IgD-negative memory B cell (primary cell): ENCODE data around the gene ZNF121. TPM values are rescaled to one million over a fixed set of nuclear protein-coding genes. Genes with fewer than 3 reads are reported as not detected.
A peak's percentile ranks its signal among the peaks of the same experiment; 100 is the strongest.
"Not testable (repeated sequence)": the region's sequence is repeated elsewhere in the genome, so short reads cannot be mapped to it uniquely, and the experiment has no call there.

Source experiments
- H3K27ac Mint-ChIP-seq, 3 donors: one replicate each; pipeline ENCODE4 v1.8.0; 2020 to 2022; ENCODE audit warnings: mild to moderate bottlenecking in 3 of 3, mixed read lengths in 3 of 3, moderate library complexity in 1 of 3
- H3K27me3 Mint-ChIP-seq: one replicate; pipeline ENCODE4 v1.8.0; 2021; ENCODE audit warnings: mixed read lengths
- H3K36me3 Mint-ChIP-seq: one replicate; pipeline ENCODE4 v1.8.0; 2020; ENCODE audit warnings: mild to moderate bottlenecking, mixed read lengths
- H3K4me1 Mint-ChIP-seq, 3 donors: one replicate each; pipeline ENCODE4 v1.8.0; 2020 to 2022; ENCODE audit warnings: mixed read lengths in 3 of 3, mild to moderate bottlenecking in 1 of 3
- H3K4me3 Mint-ChIP-seq, 4 donors: one replicate each; pipeline ENCODE4 v1.8.0; 2020 to 2022; ENCODE audit warnings: mild to moderate bottlenecking in 4 of 4, mixed read lengths in 4 of 4, moderate library complexity in 3 of 4
- H3K9me3 Mint-ChIP-seq, 3 donors: one replicate each; pipeline ENCODE4 v1.8.0; 2020 to 2021; ENCODE audit warnings: mixed read lengths in 3 of 3, mild to moderate bottlenecking in 1 of 3
- polyA plus RNA-seq: library from polyadenylated mRNA; unstranded; fragments of 300-500 nt; fragmentation: Illumina TruSeq; gene quantifications from one replicate; pipeline ENCODE4 v1.2.3, GENCODE V29; 2021

Gene ZNF121
- polyA plus RNA-seq: 2.9 TPM

DNA sequence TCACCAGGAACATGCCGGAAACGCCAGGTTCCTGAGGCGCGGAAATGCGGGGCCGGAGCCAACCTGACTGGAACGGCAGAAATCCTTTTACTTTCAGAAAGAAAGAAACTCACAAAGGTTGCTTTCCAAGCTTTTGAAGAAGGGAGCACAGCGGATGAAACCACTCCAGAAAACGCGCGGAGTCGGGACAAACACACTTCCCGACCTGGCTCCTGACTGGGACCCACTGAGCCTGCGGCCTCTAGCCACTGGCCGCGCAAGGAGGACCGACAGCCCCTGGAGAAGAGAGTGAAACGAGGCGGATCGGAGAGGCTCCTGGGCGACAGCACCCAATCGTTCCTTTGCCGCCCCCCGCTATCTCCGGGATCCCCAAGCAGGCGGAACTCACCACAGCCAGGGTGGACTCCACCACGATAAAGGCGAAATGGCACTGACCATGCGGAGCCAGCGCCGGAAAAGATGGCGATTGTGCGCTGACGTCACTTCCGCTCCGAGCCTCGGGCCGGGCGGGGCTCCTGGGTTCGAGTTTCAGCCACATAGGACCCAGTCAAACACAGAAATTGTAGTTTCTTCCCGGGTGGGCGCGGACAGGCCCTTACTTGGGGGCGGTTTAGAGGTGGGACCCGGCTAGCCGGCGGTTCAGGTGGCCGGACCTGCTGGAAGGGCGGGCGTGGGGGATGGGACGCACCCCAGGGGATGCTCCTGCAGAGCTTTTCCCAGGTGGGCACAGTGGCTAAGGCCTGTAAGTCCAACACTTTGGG, at the start of gene ZNF121:
TSS of gene ZNF121 (minus strand) at position 432 of the 761 bp plus-strand sequence. CDS start 16,407 bp downstream, outside the sequence.
- Mint-ChIP-seq H3K27ac (peak within 1 kb of the TSS; percentile 96 to 98 (median 98)), H3K4me1 (peaks cover 14 to 31% (median 16%) of the 10 kb centered on the region in 3 donors), H3K4me3 (peak within 1 kb of the TSS; percentile 94 to 100 (median 98)), H3K36me3 (peaks cover 7% of the 10 kb centered on the region), H3K27me3 (no peaks in the 10 kb centered on the region), H3K9me3 (peaks cover 0 to 5% (median 1%) of the 10 kb centered on the region in 3 donors)

DNA sequence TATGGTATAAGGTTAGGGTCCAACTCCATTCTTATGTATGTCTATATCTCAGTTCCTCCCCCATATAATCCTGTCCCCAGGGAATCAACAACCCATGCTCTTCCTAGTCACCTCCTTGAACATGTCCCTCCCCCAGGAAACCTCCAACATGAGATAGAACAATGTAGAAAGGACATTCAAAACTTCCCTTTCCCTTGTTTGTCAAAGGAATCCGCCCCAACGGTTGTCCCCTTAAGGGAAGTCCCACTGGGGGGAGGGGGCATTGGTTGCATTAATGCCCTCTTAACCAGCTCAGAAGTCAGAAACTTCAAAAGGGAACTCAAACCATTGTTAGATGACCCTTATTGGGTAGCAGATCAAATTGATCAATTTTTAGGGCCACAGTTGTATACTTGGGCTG, 43.6 kb upstream of the ZNF121 start:
- Mint-ChIP-seq H3K36me3 (peaks cover 10% of the 10 kb centered on the region), H3K27me3 (no peaks in the 10 kb centered on the region)

GRCh38 chr19:9622531-9622930, 38.2 kb upstream of the ZNF121 start:
- peaks cover 14 to 16% (median 14%) of the 10 kb centered on the region in 3 donors for H3K4me1 Mint-ChIP-seq
- H3K9me3 Mint-ChIP-seq: peaks cover 0 to 8% (median 4%) of the 10 kb centered on the region in 3 donors
- H3K27ac Mint-ChIP-seq: peak overlapping the region in 2 of 3 donors; percentile 53 to 71
- H3K27me3 Mint-ChIP-seq: no peaks in the 10 kb centered on the region
- peak overlapping the region in 3 of 4 donors; percentile 48 to 70 (median 50) for H3K4me3 Mint-ChIP-seq
- H3K36me3 Mint-ChIP-seq: peaks cover 9% of the 10 kb centered on the region

More for the DNA sequence above, 43.6 kb upstream of the ZNF121 start:
- H3K9me3 Mint-ChIP-seq: no peaks in the 10 kb centered on the region
- H3K4me1 Mint-ChIP-seq: peaks cover 0 to 4% (median 3%) of the 10 kb centered on the region in 3 donors
- no peak overlapping the region for H3K4me3 Mint-ChIP-seq
- H3K27ac Mint-ChIP-seq: no peak overlapping the region

DNA sequence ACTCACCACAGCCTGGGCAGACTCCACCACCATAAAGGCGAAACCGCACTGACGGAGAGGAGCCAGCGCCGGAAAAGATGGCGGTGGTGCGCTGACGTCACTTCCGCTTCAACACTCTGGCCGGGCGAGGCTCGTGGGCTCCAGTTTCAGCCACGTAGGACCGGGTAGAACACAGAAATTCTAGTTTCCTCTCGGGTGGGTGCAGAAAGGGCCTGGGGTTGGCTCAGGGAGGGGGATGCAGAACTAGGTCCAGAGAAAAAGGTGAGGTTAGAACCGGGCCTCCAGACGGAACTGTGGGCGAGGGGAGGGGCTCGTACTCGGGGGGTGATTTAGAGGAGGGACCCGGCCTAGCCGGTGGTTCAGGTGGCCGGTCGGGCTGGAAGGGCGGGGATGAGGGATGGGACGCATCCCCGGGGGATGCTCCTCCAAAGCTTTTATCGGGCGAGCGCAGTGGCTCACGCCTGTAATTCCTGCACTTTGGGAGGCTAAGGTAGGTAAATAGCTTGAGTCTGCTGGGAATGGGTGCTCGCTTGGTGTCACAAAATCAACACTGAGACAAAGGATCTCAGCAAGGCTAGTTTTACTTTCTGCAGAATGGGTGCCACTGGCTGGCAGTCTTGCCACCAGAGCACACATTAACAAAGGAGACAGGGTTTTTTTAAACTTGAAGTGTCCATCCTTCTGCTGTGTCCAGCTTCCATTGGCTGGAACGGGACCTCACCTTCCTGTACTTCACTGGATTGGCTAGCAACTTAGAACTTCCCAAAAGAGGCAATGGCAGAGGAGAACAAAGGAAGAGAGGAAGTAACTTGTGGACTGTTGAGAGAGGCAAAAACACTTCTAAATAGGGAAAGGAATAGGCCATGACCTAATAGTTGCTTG, 37.1 kb upstream of the ZNF121 start, which contains the start of gene ZNF561:
TSS of gene ZNF561 (minus strand) at position 77 of the 882 bp plus-strand sequence. CDS start 1,776 bp downstream, outside the sequence.
- peaks cover 10% of the 10 kb centered on the region for H3K36me3 Mint-ChIP-seq
- H3K4me1 Mint-ChIP-seq: peaks cover 14 to 16% (median 14%) of the 10 kb centered on the region in 3 donors
- peak within 1 kb of the TSS; percentile 100 for H3K27ac Mint-ChIP-seq
- H3K9me3 Mint-ChIP-seq: peaks cover 0 to 8% (median 4%) of the 10 kb centered on the region in 3 donors
- H3K4me3 Mint-ChIP-seq: peak within 1 kb of the TSS; percentile 99 to 100 (median 99)
- H3K27me3 Mint-ChIP-seq: no peaks in the 10 kb centered on the region

- Mint-ChIP-seq H3K4me3 (peak overlapping the region; percentile 99 to 100 (median 99)), H3K27me3 (no peaks in the 10 kb centered on the region), H3K36me3 (peaks cover 12% of the 10 kb centered on the region), H3K9me3 (peaks cover 0 to 8% (median 4%) of the 10 kb centered on the region in 3 donors), H3K4me1 (peaks cover 12 to 15% (median 14%) of the 10 kb centered on the region in 3 donors), H3K27ac (peak overlapping the region; percentile 100)
Measured at GRCh38 chr19:9620842-9621155, 36.5 kb upstream of the ZNF121 start.

GRCh38 chr19:9615844-9616243, 31.5 kb upstream of the ZNF121 start:
- Mint-ChIP-seq H3K4me1 (peaks cover 2 to 6% (median 5%) of the 10 kb centered on the region in 3 donors), H3K36me3 (peaks cover 17% of the 10 kb centered on the region), H3K27ac (no peak overlapping the region), H3K27me3 (no peaks in the 10 kb centered on the region), H3K9me3 (peaks cover under 1 to 3% (median 2%) of the 10 kb centered on the region in 3 donors), H3K4me3 (no peak overlapping the region)

- peaks cover 20 to 28% (median 20%) of the 10 kb centered on the region in 3 donors for H3K9me3 Mint-ChIP-seq
- H3K36me3 Mint-ChIP-seq: peaks cover 19% of the 10 kb centered on the region
- no peak overlapping the region for H3K4me3 Mint-ChIP-seq
- H3K4me1 Mint-ChIP-seq: no peaks in the 10 kb centered on the region
- no peaks in the 10 kb centered on the region for H3K27me3 Mint-ChIP-seq
- H3K27ac Mint-ChIP-seq: peak overlapping the region in 1 of 3 donors; percentile 23
Measured at GRCh38 chr19:9610484-9611113, 26.3 kb upstream of the ZNF121 start.

- Mint-ChIP-seq H3K36me3 (peaks cover 20% of the 10 kb centered on the region), H3K27ac (no peak overlapping the region), H3K4me1 (no peaks in the 10 kb centered on the region), H3K9me3 (peaks cover 20 to 26% (median 24%) of the 10 kb centered on the region in 3 donors), H3K27me3 (no peaks in the 10 kb centered on the region), H3K4me3 (peak overlapping the region in 1 of 4 donors; percentile 27)
Measured at GRCh38 chr19:9608912-9609311, 24.6 kb upstream of the ZNF121 start.

- H3K36me3 Mint-ChIP-seq: peaks cover 4% of the 10 kb centered on the region
- no peak overlapping the region for H3K27ac Mint-ChIP-seq
- H3K4me1 Mint-ChIP-seq: peaks cover 0 to 1% (median 0%) of the 10 kb centered on the region in 3 donors
- peaks cover 13% of the 10 kb centered on the region for H3K27me3 Mint-ChIP-seq
- no peak overlapping the region for H3K4me3 Mint-ChIP-seq
- H3K9me3 Mint-ChIP-seq: peaks cover 7 to 19% (median 10%) of the 10 kb centered on the region in 3 donors
Measured at GRCh38 chr19:9597027-9597426, 12.7 kb upstream of the ZNF121 start.

DNA sequence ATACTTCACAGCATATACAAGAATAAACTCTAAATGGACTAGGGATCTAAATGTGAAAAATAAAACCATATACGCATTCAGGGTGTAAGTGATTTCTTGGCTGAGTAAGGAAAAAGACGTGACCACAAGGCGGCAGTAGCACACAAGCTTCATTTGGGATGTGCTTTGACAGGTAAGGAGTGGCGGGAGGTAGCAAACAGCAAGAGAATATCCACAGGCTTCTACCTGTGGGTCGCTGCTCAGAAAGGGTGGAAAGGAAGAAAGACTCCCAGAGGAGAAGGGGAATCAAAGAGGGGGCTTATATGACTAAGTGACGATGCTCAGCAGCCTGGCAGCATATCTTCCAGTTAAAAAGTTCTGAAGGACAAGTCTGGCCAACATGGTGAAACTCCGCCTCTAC, 2.5 kb upstream of the ZNF121 start:
- no peaks in the 10 kb centered on the region for H3K9me3 Mint-ChIP-seq
- peaks cover 10 to 17% (median 10%) of the 10 kb centered on the region in 3 donors for H3K4me1 Mint-ChIP-seq
- peaks cover 3% of the 10 kb centered on the region for H3K36me3 Mint-ChIP-seq
- H3K27ac Mint-ChIP-seq: no peak overlapping the region
- peaks cover 5% of the 10 kb centered on the region for H3K27me3 Mint-ChIP-seq
- H3K4me3 Mint-ChIP-seq: peak overlapping the region in 2 of 4 donors; percentile 3 to 29

DNA sequence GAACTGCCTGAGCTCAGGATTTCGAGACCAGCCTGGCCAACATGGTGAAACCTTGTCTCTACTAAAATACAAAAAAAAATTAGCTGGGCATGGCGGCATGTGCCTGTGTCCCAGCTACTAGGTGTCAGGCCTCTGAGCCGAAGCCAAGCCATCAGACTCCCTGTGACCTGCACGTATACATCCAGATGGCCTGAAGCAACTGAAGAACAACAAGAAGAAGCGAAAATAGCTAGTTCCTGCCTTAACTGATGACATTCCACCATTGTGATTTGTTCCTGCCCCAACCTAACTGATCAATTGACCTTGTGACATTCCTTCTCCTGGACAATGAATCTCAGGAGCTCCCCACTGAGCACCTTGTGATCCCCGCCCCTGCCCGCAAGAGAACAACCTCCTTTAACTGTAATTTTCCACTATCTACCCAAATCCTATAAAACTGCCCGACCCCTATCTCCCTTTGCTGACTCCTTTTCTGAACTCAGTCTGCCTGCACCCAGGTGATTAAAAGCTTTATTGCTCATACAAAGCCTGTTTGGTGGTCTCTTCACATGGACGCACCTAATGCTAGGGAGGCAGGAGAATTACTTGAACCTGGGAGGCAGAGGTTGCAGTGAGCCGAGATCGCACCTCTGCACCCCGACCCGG, 2.1 kb downstream of the ZNF121 start:
- H3K4me3 Mint-ChIP-seq: peak overlapping the region; percentile 6 to 84 (median 50)
- H3K27me3 Mint-ChIP-seq, H3K9me3 Mint-ChIP-seq: not testable (repeated sequence)
- H3K27ac Mint-ChIP-seq: peak overlapping the region in 2 of 3 donors; percentile 46 to 80
- H3K36me3 Mint-ChIP-seq: peaks cover 16% of the 10 kb centered on the region
- H3K4me1 Mint-ChIP-seq: peaks cover 16 to 36% (median 22%) of the 10 kb centered on the region in 3 donors

- Mint-ChIP-seq H3K9me3 (peaks cover 12 to 17% (median 14%) of the 10 kb centered on the region in 3 donors), H3K4me1 (peaks cover 15 to 36% (median 21%) of the 10 kb centered on the region in 3 donors), H3K27ac (peak overlapping the region in 2 of 3 donors; percentile 25 to 73), H3K36me3 (peaks cover 19% of the 10 kb centered on the region), H3K27me3 (no peaks in the 10 kb centered on the region), H3K4me3 (peak overlapping the region in 2 of 4 donors; percentile 17 to 61)
Measured at GRCh38 chr19:9580728-9581127, 3.6 kb downstream of the ZNF121 start.

DNA sequence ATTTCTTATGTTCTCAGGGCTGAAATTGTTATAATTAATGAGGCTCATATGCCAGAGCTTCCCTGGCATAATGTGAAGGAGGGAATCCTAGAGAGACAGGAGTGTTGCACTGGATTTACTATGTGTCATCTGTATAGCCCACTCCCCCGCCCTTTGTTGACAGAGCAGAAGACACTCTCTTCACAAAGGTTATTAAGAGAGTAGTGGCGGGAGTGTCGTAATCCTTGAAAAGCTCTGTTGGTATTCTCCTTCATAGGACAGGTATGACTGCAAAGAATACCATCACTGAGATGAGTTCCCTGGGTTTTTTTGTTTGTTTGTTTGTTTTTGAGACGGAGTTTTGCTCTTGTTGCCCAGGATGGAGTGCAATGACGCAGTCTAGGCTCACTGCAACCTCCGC, 14.0 kb downstream of the ZNF121 start:
- H3K4me1 Mint-ChIP-seq: peaks cover 0 to 9% (median 0%) of the 10 kb centered on the region in 3 donors

DNA sequence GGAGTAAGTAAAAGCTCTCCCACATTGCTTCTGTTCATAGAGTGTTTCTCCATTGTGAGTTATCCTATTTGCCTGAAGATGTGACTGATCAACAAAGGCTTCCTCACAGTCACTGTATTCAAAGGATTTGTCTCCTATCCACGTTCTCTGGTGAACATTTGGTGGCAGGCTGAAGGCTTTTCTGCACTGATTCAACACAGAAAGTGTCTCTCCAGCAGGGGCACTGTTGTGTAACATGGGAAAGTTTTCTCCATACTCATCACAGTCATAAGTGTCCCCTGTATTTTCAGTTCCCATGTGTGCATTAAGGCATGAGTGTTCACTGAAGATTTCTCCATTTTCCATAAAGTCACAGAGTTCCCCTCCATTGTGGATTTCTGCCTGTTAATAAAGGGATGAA, 17.6 kb downstream of the ZNF121 start:
- Mint-ChIP-seq H3K36me3 (peaks cover 47% of the 10 kb centered on the region), H3K27me3 (no peaks in the 10 kb centered on the region), H3K4me1 (peaks cover 0 to 4% (median 0%) of the 10 kb centered on the region in 3 donors), H3K27ac (no peak overlapping the region), H3K9me3 (peaks cover 19 to 47% (median 35%) of the 10 kb centered on the region in 3 donors), H3K4me3 (no peak overlapping the region)

More for the DNA sequence above, 14.0 kb downstream of the ZNF121 start:
- Mint-ChIP-seq H3K27me3 (no peaks in the 10 kb centered on the region), H3K4me3 (no peak overlapping the region), H3K27ac (no peak overlapping the region), H3K36me3 (peaks cover 45% of the 10 kb centered on the region), H3K9me3 (peaks cover 14 to 53% (median 41%) of the 10 kb centered on the region in 3 donors)
